Spleen (tissue), 11 donors: ENCODE data around the gene CR1. TPM values are rescaled to one million over a fixed set of nuclear protein-coding genes. Genes with fewer than 3 reads are reported as not detected.

ENCODE experiments used
- DNase-seq: peaks from one replicate; pipeline ENCODE4 v3.0.0-alpha.2; 2020
- H3K27ac ChIP-seq, 8 donors: fragments of 200-600 bp; sonication (generic) in 7 of 8; 1 replicate in 4 of 8; 2 replicates in 4 of 8; pipeline versions ENCODE4 v1.5.0 to v1.8.0; 2016 to 2021; ENCODE audit warnings: inconsistent platforms in 4 of 8, mild to moderate bottlenecking in 4 of 8, moderate library complexity in 1 of 8
- H3K27me3 ChIP-seq, 7 donors: fragments of 200-600 bp; sonication (generic) in 6 of 7; replicated peaks in 1 of 7; 1 replicate in 4 of 7; 2 replicates in 3 of 7; pipeline versions ENCODE4 v1.5.0 to v1.8.0; 2016 to 2021; ENCODE audit warnings: inconsistent platforms in 3 of 7, mild to moderate bottlenecking in 1 of 7
- H3K36me3 ChIP-seq, 6 donors: fragments of 200-600 bp; sonication (generic) in 5 of 6; 1 replicate in 4 of 6; 2 replicates in 2 of 6; pipeline versions ENCODE4 v1.5.0 to v1.8.0; 2016 to 2021; ENCODE audit warnings: inconsistent platforms in 2 of 6
- H3K4me1 ChIP-seq, 6 donors: fragments of 200-600 bp; sonication (generic) in 5 of 6; 1 replicate in 3 of 6; 2 replicates in 3 of 6; pipeline versions ENCODE4 v1.5.0 to v1.8.0; 2016 to 2021; ENCODE audit warnings: inconsistent platforms in 3 of 6
- H3K4me3 ChIP-seq, 8 donors: fragments of 200-600 bp; sonication (generic) in 7 of 8; 1 replicate in 4 of 8; 2 replicates in 4 of 8; pipeline versions ENCODE4 v1.5.0 to v1.8.0; 2016 to 2021; ENCODE audit warnings: inconsistent platforms in 4 of 8, mild to moderate bottlenecking in 4 of 8, moderate library complexity in 2 of 8
- H3K9me3 ChIP-seq, 8 donors: fragments of 200-600 bp; sonication (generic) in 7 of 8; 1 replicate in 4 of 8; 2 replicates in 4 of 8; pipeline versions ENCODE4 v1.5.0 to v1.8.0; 2016 to 2021; ENCODE audit warnings: inconsistent platforms in 4 of 8
- POLR2A ChIP-seq, 3 donors: fragments of 450-650 bp; IDR thresholded peaks; one replicate each; pipeline ENCODE4 v1.5.1; 2017; ENCODE audit warnings: antibody characterized with exemption in 3 of 3, mild to moderate bottlenecking in 1 of 3
- POLR2AphosphoS5 ChIP-seq, 3 donors: sonication (generic); formaldehyde crosslinking; IDR thresholded peaks; one replicate each; pipeline ENCODE4 v1.5.1; 2017; ENCODE audit warnings: antibody characterized with exemption in 3 of 3
- WGBS, 5 donors: extraction: QIAGEN DNeasy Blood & Tissue Kit in 3 of 5; methylation state at CpG; one replicate each; pipeline versions ENCODE4 v1.1.5 to v1.1.7; 2013 to 2018; 5-methylcytosine and 5-hydroxymethylcytosine counted together
- intact Hi-C: fragments of 100-400 bp; cut with DNase I; formaldehyde crosslinking; loops from one replicate; pipeline ENCODE4 v1.15.0; 2023; ENCODE audit warnings: low total_unique reads
- polyA plus RNA-seq, 3 donors: library from polyadenylated mRNA; stranded (reverse); fragments of 200-250 nt; gene quantifications; one replicate each; pipeline ENCODE4 v1.2.1, GENCODE V29; 2013
- total RNA-seq, 7 donors: library from RNA; depleted of rRNA in 3 of 7; stranded (reverse); fragments of >200 nt in 3 of 7; fragmentation: NEBNext Ultra II Directional in 4 of 7; extraction: Animal tissue kit (Norgen Biotek cat#: 25700) in 4 of 7; gene quantifications; one replicate each; pipeline versions ENCODE4 v1.1.0 to v1.2.1, GENCODE V29; 2016 to 2021
- TF ChIP-seq, protein P1 (sequence below), 11 experiments: fragments of 200-600 bp in 7 of 11; fragments of 450-650 bp in 4 of 11; sonication (generic) in 4 of 11; IDR thresholded peaks in 8 of 11; conservative IDR thresholded peaks in 3 of 11; 1 replicate in 7 of 11; 2 replicates in 4 of 11; pipeline versions ENCODE4 v1.4.0 to v1.8.0; 2016 to 2021; ENCODE audit warnings: antibody characterized with exemption in 11 of 11, inconsistent platforms in 4 of 11, mild to moderate bottlenecking in 1 of 11
- donor health status: healthy with polysubstance abuse.
- donor health status: DM: no; HTN: no; CAD: no; lungs with moderate emphysema.
- donor health status: DM: no; HTN: no; CAD: no.
- donor health status: Bipolar disorder and iron deficiency.
- donor health status: healthy.
- donor health status: DM: no; HTN: no; CAD: no.
- donor health status: DM: yes; HTN: yes; CAD: no.

CR1 gene
- total and polyA plus RNA-seq, 10 donors: 30.5 to 290 (median 159) TPM

- peaks cover 0 to 28% (median 12%) of the 10 kb centered on the region in 6 donors for H3K4me1 ChIP-seq
- DNase-seq: no peak
- peaks cover 0 to 4% (median 0%) of the 10 kb centered on the region in 7 donors for H3K27me3 ChIP-seq
- H3K4me3 ChIP-seq: peak overlapping the region in 1 of 8 donors; percentile 57
- intact Hi-C loops: no loop called here
- no peaks in the 10 kb centered on the region for H3K9me3 ChIP-seq
- H3K27ac ChIP-seq: no peak overlapping the region
- H3K36me3 ChIP-seq: peaks cover 0 to 13% (median 0%) of the 10 kb centered on the region in 6 donors
- TF ChIP-seq POLR2A (IDR thresholded peaks at IDR 0.05) (no peak), POLR2AphosphoS5 (IDR thresholded peaks at IDR 0.05) (no peak)
- TF ChIP-seq, protein P1, sequence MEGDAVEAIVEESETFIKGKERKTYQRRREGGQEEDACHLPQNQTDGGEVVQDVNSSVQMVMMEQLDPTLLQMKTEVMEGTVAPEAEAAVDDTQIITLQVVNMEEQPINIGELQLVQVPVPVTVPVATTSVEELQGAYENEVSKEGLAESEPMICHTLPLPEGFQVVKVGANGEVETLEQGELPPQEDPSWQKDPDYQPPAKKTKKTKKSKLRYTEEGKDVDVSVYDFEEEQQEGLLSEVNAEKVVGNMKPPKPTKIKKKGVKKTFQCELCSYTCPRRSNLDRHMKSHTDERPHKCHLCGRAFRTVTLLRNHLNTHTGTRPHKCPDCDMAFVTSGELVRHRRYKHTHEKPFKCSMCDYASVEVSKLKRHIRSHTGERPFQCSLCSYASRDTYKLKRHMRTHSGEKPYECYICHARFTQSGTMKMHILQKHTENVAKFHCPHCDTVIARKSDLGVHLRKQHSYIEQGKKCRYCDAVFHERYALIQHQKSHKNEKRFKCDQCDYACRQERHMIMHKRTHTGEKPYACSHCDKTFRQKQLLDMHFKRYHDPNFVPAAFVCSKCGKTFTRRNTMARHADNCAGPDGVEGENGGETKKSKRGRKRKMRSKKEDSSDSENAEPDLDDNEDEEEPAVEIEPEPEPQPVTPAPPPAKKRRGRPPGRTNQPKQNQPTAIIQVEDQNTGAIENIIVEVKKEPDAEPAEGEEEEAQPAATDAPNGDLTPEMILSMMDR (IDR thresholded peaks at IDR 0.05 in 8 of 11, conservative IDR thresholded peaks at IDR 0.05 in 3 of 11): no peak
Observed at GRCh38 chr1:207646171-207646570, 150.2 kb downstream of the CR1 start.

DNA sequence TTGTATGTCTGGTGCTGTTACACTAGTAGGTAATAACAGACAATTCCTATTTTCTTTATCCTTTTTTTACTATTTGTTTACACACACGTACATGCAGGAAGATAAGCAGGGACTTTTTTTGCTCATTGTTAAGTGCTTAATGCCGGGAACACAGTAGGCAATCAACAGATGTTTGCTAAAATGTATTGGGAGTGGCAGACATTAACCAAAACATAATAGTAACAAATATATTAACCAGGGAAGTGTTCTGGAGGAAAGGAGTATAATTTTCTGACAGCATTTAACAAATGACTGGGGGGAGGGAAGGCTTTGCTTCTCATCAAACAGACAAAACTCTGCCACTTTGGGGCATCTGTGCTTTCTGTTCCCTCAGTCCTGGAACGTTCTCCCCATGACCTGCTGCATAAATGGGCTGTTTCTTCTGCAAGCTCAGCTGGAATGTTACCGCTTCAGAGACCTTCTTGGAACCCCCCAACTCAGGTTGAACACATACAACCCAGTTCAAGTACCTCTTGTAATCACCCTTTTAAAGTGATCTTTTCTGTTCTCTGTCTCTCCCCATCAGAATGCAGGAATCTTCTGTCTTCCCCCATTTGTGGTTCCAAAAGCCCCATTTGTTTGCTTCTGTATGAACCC lies 151.1 kb downstream of the CR1 start:
- no peak for TF ChIP-seq POLR2A (IDR thresholded peaks at IDR 0.05)
- no peak for TF ChIP-seq POLR2AphosphoS5 (IDR thresholded peaks at IDR 0.05)
- TF ChIP-seq, protein P1 (IDR thresholded peaks at IDR 0.05 in 8 of 11, conservative IDR thresholded peaks at IDR 0.05 in 3 of 11): no peak
- intact Hi-C loops: no loop called here
- Histone ChIP-seq H3K36me3 (peaks cover 0 to 4% (median 0%) of the 10 kb centered on the region in 6 donors), H3K27me3 (peaks cover 0 to 4% (median 0%) of the 10 kb centered on the region in 7 donors), H3K9me3 (no peaks in the 10 kb centered on the region), H3K4me1 (peaks cover 0 to 28% (median 12%) of the 10 kb centered on the region in 6 donors), H3K4me3 (no peak overlapping the region), H3K27ac (no peak overlapping the region)
- 68 to 75% (median 69%) methylated on average over 4 of the region's 4 CpGs for WGBS, 5 donors
- no peak for DNase-seq

DNA sequence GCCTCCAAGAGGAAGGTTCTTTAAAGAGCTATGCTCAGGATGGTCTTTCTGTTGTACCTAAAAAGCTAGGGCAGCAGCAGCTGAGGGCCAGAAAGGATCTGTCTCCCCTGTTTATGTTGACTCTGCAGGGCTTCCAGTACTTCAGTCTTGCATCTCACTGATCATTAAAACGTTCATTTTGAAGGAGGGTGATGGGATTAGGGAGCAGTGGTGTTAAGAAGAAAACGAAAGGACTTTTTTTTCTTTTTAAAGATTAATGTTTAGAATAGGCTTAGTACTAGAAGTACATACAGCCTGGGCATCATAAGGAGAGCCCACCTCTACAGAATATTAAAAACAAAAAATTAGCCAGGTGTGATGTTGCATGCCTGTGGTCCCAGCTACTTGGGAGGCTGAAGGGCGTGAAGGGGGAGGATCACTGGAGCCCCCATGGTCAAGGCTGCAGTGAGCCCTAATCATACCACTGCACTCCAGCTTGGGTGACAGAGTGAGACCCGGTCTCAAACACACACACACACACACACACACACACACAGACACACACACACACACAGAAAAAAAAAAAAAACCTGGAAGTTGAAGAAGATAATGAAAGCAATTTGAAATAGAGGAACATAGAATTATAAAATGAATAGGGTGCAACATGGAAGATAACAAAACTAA lies 151.8 kb downstream of the CR1 start:
- DNase-seq: no peak
- H3K36me3 ChIP-seq: no peaks in the 10 kb centered on the region
- TF ChIP-seq POLR2AphosphoS5 (IDR thresholded peaks at IDR 0.05): no peak
- no peak for TF ChIP-seq POLR2A (IDR thresholded peaks at IDR 0.05)
- TF ChIP-seq, protein P1 (IDR thresholded peaks at IDR 0.05 in 8 of 11, conservative IDR thresholded peaks at IDR 0.05 in 3 of 11): no peak
- H3K4me3 ChIP-seq: no peak overlapping the region
- H3K9me3 ChIP-seq: no peaks in the 10 kb centered on the region
- peaks cover 0 to 4% (median 0%) of the 10 kb centered on the region in 7 donors for H3K27me3 ChIP-seq
- no peak overlapping the region for H3K27ac ChIP-seq
- peaks cover 0 to 28% (median 12%) of the 10 kb centered on the region in 6 donors for H3K4me1 ChIP-seq
- intact Hi-C loops: no loop called here
- WGBS, 5 donors: 52 to 67% (median 55%) methylated on average over 4 of the region's 4 CpGs
